ENCODE results near the gene KDM7A.
A peak's percentile ranks its signal among the peaks of the same experiment; 100 is the strongest.

KDM7A gene

GRCh38 chr7:140176811-140177702 lies at the start of gene KDM7A:
TSS of gene KDM7A (minus strand) at chr7:140176983. CDS start at chr7:140176937, 46 bp downstream.
- peaks cover 42% of the 10 kb centered on the region for H3K4me1 Mint-ChIP-seq (ENCODE audit: low read depth)
- peaks cover 13% of the 10 kb centered on the region for H3K9me3 Mint-ChIP-seq
- peak within 1 kb of the TSS; percentile 89 for H3K4me3 Mint-ChIP-seq
- peaks cover 63% of the 10 kb centered on the region for H3K36me3 Mint-ChIP-seq (ENCODE audit: low read depth)
- peaks cover 14% of the 10 kb centered on the region for H3K27me3 Mint-ChIP-seq
- H3K27ac Mint-ChIP-seq: peak within 1 kb of the TSS; percentile 99
- intact Hi-C loops (cut with micrococcal nuclease): loop anchor here (2.0 to 5.0 kb wide), 3 partner anchors 34 to 140 kb away; no protein-coding TSS in a partner anchor

GRCh38 chr7:140225562-140226249 lies 48.9 kb upstream of the KDM7A start:
- peaks cover 47% of the 10 kb centered on the region for H3K4me1 Mint-ChIP-seq (ENCODE audit: low read depth)

DNA sequence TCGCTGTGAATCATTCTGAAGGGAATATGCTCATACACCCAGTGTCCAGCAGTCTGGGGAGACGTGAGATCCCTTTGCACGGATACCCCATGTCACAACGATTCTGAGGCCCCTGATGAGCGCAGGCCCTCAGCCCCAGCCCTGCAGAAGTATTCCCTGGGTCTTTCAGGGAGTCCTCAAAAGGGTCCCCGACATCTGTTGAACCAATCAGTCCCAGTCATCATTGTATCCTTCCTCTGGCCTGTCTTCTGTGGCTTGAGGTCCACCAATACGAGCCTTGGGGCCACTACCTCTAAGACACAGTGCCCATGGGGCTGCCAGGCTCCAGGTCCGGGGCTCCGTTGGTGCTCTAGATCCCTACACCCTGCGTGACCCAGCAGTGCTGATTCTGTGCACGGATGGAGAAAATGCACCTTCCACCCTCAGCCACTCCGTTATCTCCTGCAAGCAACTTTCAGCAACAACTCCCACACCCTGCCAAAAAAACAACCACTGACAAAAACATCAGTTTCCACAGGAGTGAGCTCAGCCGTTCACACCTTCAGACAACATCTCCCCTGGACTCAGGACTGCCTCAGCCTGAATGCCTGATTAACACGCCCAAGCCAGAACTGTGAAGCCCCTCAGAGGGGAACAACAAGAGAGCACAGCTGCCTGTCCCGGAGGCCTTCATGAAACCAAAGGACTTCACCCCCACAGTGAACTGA lies 46.9 kb upstream of the KDM7A start:
- H3K4me3 Mint-ChIP-seq: no peak overlapping the region
- no peaks in the 10 kb centered on the region for H3K9me3 Mint-ChIP-seq
- no peaks in the 10 kb centered on the region for H3K36me3 Mint-ChIP-seq (ENCODE audit: low read depth)
- H3K4me1 Mint-ChIP-seq (ENCODE audit: low read depth): peaks cover 32% of the 10 kb centered on the region
- H3K27me3 Mint-ChIP-seq: peaks cover 17% of the 10 kb centered on the region
- intact Hi-C loops (cut with micrococcal nuclease): loop anchor here (5.0 kb wide), 1 partner anchor 41 kb away; no protein-coding TSS in a partner anchor
- peak overlapping the region; percentile 70 for H3K27ac Mint-ChIP-seq

More at GRCh38 chr7:140225562-140226249, 48.9 kb upstream of the KDM7A start:
- Mint-ChIP-seq H3K4me3 (no peak overlapping the region), H3K9me3 (no peaks in the 10 kb centered on the region), H3K27ac (no peak overlapping the region), H3K27me3 (peaks cover 17% of the 10 kb centered on the region), H3K36me3 (ENCODE audit: low read depth) (peaks cover 2% of the 10 kb centered on the region)
- intact Hi-C loops (cut with micrococcal nuclease): no loop called here

DNA sequence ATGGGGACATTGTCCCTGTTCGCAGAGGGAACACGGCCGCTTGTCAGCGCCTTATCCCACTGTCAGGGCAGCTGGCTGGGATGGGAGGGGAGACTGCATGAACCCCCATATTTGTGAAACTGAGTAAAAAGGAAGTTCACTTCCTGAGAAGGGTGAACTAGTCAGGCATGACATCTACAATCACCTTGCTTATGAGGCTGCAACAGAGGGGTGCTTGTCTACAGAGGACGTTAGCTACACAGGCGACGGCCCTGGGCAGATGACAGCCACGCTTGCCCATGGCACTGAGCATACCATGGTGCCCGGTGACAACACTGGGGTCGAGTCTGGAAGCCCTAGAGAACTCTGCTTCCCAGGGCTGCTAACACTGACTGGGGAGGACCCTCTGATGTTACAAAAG lies 46.0 kb upstream of the KDM7A start:
- intact Hi-C loops (cut with micrococcal nuclease): loop anchor here (5.0 kb wide), 1 partner anchor 41 kb away; no protein-coding TSS in a partner anchor
- Mint-ChIP-seq H3K36me3 (ENCODE audit: low read depth) (no peaks in the 10 kb centered on the region), H3K4me1 (ENCODE audit: low read depth) (peaks cover 30% of the 10 kb centered on the region)

GRCh38 chr7:140219672-140220524 lies 43.1 kb upstream of the KDM7A start:
- intact Hi-C loops (cut with micrococcal nuclease): loop anchor here (5.0 kb wide), 1 partner anchor 38 kb away; no protein-coding TSS in a partner anchor
- Mint-ChIP-seq H3K9me3 (peaks cover 18% of the 10 kb centered on the region), H3K27ac (no peak overlapping the region)

More for the DNA sequence above, 46.0 kb upstream of the KDM7A start:
- Mint-ChIP-seq H3K4me3 (no peak overlapping the region), H3K27me3 (peaks cover 14% of the 10 kb centered on the region), H3K9me3 (peaks cover 8% of the 10 kb centered on the region), H3K27ac (peak overlapping the region; percentile 70)

GRCh38 chr7:140218656-140219055 lies 41.9 kb upstream of the KDM7A start:
- Mint-ChIP-seq H3K9me3 (peaks cover 20% of the 10 kb centered on the region), H3K27ac (peak overlapping the region; percentile 33), H3K36me3 (ENCODE audit: low read depth) (no peaks in the 10 kb centered on the region), H3K4me1 (ENCODE audit: low read depth) (peaks cover 37% of the 10 kb centered on the region), H3K27me3 (peaks cover 14% of the 10 kb centered on the region), H3K4me3 (no peak overlapping the region)
- intact Hi-C loops (cut with micrococcal nuclease): no loop called here

More at GRCh38 chr7:140219672-140220524, 43.1 kb upstream of the KDM7A start:
- H3K36me3 Mint-ChIP-seq (ENCODE audit: low read depth): no peaks in the 10 kb centered on the region
- H3K4me3 Mint-ChIP-seq: no peak overlapping the region
- peaks cover 32% of the 10 kb centered on the region for H3K4me1 Mint-ChIP-seq (ENCODE audit: low read depth)
- peaks cover 16% of the 10 kb centered on the region for H3K27me3 Mint-ChIP-seq

GRCh38 chr7:140217750-140218501 lies 41.1 kb upstream of the KDM7A start:
- H3K27ac Mint-ChIP-seq: peak overlapping the region; percentile 33
- H3K27me3 Mint-ChIP-seq: peaks cover 9% of the 10 kb centered on the region
- no peak overlapping the region for H3K4me3 Mint-ChIP-seq
- H3K4me1 Mint-ChIP-seq (ENCODE audit: low read depth): peaks cover 31% of the 10 kb centered on the region
- no peaks in the 10 kb centered on the region for H3K36me3 Mint-ChIP-seq (ENCODE audit: low read depth)
- H3K9me3 Mint-ChIP-seq: peaks cover 20% of the 10 kb centered on the region
- intact Hi-C loops (cut with micrococcal nuclease): no loop called here

DNA sequence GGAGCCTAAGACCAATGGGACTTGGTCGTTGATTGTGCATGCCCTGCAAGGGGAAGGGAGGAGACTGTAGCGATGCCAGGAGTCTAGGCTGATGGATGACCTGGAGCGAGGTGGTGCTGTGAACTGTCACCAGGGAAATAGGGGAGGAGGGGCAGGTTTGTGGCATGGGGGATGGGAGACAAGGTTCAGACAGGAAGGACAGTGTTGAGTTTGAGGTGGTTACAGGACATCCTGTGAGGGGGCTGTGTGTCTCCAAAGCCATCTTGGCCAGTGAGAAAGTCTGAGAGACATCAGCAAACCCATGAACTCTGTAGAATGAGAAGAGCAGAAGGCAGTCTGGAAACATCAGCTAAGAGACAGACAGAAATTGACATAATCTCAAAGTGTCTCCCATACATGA lies 38.5 kb upstream of the KDM7A start:
- Mint-ChIP-seq H3K27me3 (peaks cover 9% of the 10 kb centered on the region), H3K4me3 (no peak overlapping the region), H3K36me3 (ENCODE audit: low read depth) (no peaks in the 10 kb centered on the region), H3K9me3 (peaks cover 20% of the 10 kb centered on the region), H3K27ac (no peak overlapping the region), H3K4me1 (ENCODE audit: low read depth) (peaks cover 48% of the 10 kb centered on the region)
- intact Hi-C loops (cut with micrococcal nuclease): no loop called here

DNA sequence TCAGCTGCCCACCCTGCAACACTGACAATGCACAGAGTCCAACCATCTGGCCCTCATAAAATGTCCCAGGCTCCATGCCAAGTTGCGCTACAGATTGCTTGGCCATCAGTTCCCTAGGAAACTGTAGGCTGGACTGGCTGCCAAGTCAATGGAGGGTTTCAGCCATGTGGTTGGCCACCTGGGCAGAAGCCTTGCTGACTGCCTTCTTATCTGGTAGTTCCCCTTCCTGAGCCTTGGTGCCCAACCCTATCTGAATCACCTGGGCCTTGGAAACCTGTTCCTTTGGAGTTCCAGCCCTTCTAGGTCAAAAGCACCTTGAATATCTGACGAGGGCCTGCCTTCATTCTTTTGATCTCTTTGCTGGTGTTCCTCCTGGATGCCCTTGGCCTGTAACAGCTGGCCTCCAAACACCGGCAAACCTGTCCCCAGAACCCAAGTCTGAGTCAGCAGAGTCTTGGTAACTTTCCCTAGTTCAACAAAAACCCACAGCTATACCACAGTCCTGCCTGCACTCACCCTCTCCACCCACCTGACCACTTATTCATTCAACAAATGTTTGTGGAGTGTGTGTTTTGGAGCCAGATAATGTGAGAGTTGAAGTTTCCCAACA lies 37.4 kb upstream of the KDM7A start:
- H3K4me1 Mint-ChIP-seq (ENCODE audit: low read depth): peaks cover 59% of the 10 kb centered on the region
- no peak overlapping the region for H3K27ac Mint-ChIP-seq
- H3K36me3 Mint-ChIP-seq (ENCODE audit: low read depth): no peaks in the 10 kb centered on the region
- no peak overlapping the region for H3K4me3 Mint-ChIP-seq
- peaks cover 9% of the 10 kb centered on the region for H3K27me3 Mint-ChIP-seq
- intact Hi-C loops (cut with micrococcal nuclease): no loop called here
- H3K9me3 Mint-ChIP-seq: peaks cover 20% of the 10 kb centered on the region

DNA sequence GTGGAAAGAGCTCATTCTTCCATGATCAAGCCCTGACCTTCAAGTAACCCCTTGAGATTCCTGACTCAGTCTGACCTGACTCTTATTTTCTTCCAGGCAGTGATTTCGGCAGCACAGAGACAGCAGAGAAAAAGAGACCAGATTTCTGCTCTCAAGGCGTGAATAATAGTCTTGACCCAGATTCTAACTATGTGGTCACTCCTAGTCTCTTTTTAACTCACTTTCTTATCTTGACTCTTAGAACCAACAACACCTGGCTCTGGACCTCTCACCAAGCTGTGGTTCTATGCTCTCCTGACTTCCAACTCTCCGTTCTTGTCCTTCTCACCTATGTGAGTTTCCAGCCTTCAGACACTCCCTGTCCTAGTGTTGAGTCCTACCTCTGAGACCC lies 36.9 kb upstream of the KDM7A start:
- peaks cover 64% of the 10 kb centered on the region for H3K4me1 Mint-ChIP-seq (ENCODE audit: low read depth)
- no peaks in the 10 kb centered on the region for H3K36me3 Mint-ChIP-seq (ENCODE audit: low read depth)
- H3K27me3 Mint-ChIP-seq: peaks cover 9% of the 10 kb centered on the region
- intact Hi-C loops (cut with micrococcal nuclease): no loop called here
- H3K27ac Mint-ChIP-seq: no peak overlapping the region
- H3K4me3 Mint-ChIP-seq: no peak overlapping the region
- peaks cover 20% of the 10 kb centered on the region for H3K9me3 Mint-ChIP-seq

DNA sequence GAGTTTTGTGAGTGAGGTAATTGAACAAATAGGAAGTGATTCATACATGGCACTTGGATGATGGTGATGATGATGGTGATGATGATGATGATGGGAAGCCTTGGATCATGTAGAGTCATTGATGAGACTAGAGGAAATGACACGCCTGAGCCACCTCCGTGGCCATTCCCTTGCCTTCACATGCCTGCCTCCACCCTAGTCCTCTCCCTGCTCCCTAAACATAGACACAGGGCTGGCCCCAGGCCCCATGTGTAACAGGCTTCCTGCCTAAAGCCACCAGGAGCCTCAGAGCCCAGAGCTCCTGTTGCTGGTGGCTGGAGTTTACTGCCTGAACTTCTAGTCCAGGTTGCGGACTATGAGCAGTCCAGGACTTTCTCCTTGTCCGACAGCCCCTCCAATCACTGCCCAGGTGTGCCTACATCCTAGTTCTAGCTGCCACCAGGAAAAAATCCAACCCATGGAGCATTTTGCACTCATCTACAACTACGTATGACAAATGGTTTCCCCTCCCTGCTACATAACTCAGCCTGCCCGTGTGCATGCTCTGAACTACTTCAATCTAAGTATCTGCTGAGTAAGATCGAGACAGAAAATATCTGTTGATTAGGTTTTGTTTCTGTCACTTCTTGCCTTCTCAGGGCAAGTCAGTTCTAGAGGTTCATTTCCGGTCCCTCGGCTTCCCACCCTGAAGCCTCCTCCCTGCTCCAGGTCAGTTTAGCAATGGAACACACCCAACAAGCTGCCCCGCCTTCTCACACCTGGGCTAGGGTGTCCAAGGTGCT lies 35.5 kb upstream of the KDM7A start:
- peaks cover 9% of the 10 kb centered on the region for H3K27me3 Mint-ChIP-seq
- peaks cover 9% of the 10 kb centered on the region for H3K9me3 Mint-ChIP-seq
- H3K4me1 Mint-ChIP-seq (ENCODE audit: low read depth): peaks cover 72% of the 10 kb centered on the region
- H3K27ac Mint-ChIP-seq: peak overlapping the region; percentile 78
- no peaks in the 10 kb centered on the region for H3K36me3 Mint-ChIP-seq (ENCODE audit: low read depth)
- intact Hi-C loops (cut with micrococcal nuclease): no loop called here
- H3K4me3 Mint-ChIP-seq: no peak overlapping the region
